ENCODE measurements around the gene GPC6.

The GPC6 gene

GRCh38 chr13:93689333-93689732, 462.7 kb downstream of the GPC6 start:
- no peak for DNase-seq (ENCODE audit: low spot score)

GRCh38 chr13:93690139-93690538, 463.5 kb downstream of the GPC6 start:
- DNase-seq (ENCODE audit: low spot score): no peak

GRCh38 chr13:93698016-93698613, 471.5 kb downstream of the GPC6 start:
- DNase-seq (ENCODE audit: low spot score): no peak

GRCh38 chr13:93700115-93700514, 473.5 kb downstream of the GPC6 start:
- no peak for DNase-seq (ENCODE audit: low spot score)

GRCh38 chr13:93708308-93709075, 481.9 kb downstream of the GPC6 start:
- DNase-seq (ENCODE audit: low spot score): no peak

GRCh38 chr13:93709506-93710244, 483.1 kb downstream of the GPC6 start:
- DNase-seq (ENCODE audit: low spot score): no peak

GRCh38 chr13:93714171-93714570, 487.6 kb downstream of the GPC6 start:
- no peak for DNase-seq (ENCODE audit: low spot score)

GRCh38 chr13:93715866-93716265, 489.3 kb downstream of the GPC6 start:
- DNase-seq (ENCODE audit: low spot score): no peak

GRCh38 chr13:93716623-93717022, 490.0 kb downstream of the GPC6 start:
- no peak for DNase-seq (ENCODE audit: low spot score)

GRCh38 chr13:93721483-93721882, 494.9 kb downstream of the GPC6 start:
- no peak for DNase-seq (ENCODE audit: low spot score)

GRCh38 chr13:93723316-93723715, 496.7 kb downstream of the GPC6 start:
- DNase-seq (ENCODE audit: low spot score): no peak

- no peak for DNase-seq (ENCODE audit: low spot score)
Observed at GRCh38 chr13:93724187-93724586, 497.6 kb downstream of the GPC6 start.

GRCh38 chr13:93726173-93726957, 499.8 kb downstream of the GPC6 start:
- no peak for DNase-seq (ENCODE audit: low spot score)

- no peak for DNase-seq (ENCODE audit: low spot score)
Observed at GRCh38 chr13:93727211-93728141, 500.9 kb downstream of the GPC6 start.

- no peak for DNase-seq (ENCODE audit: low spot score)
Observed at GRCh38 chr13:93729383-93729782, 502.8 kb downstream of the GPC6 start.

- no peak for DNase-seq (ENCODE audit: low spot score)
Observed at GRCh38 chr13:93730780-93731179, 504.2 kb downstream of the GPC6 start.

- no peak for DNase-seq (ENCODE audit: low spot score)
Observed at GRCh38 chr13:93732186-93732585, 505.6 kb downstream of the GPC6 start.

- DNase-seq (ENCODE audit: low spot score): no peak
Observed at GRCh38 chr13:93736081-93736480, 509.5 kb downstream of the GPC6 start.

GRCh38 chr13:93736909-93737308, 510.3 kb downstream of the GPC6 start:
- DNase-seq (ENCODE audit: low spot score): no peak

GRCh38 chr13:93740334-93740733, 513.7 kb downstream of the GPC6 start:
- no peak for DNase-seq (ENCODE audit: low spot score)

- no peak for DNase-seq (ENCODE audit: low spot score)
Observed at GRCh38 chr13:93744033-93744432, 517.4 kb downstream of the GPC6 start.

All from left forelimb (tissue), 1 donor.